Body of pancreas (tissue), 4 donors: ENCODE results near the gene ANKRD30B.
"Not testable (repeated sequence)": the region's sequence is repeated elsewhere in the genome, so short reads cannot be mapped to it uniquely, and the experiment has no call there.

Experiments used
- POLR2A ChIP-seq, 3 donors: fragments of 450-650 bp; IDR thresholded peaks; one replicate each; pipeline ENCODE4 v1.6.1; 2016; ENCODE audit warnings: antibody characterized with exemption in 3 of 3, mild to moderate bottlenecking in 2 of 3
- TF ChIP-seq, protein P1 (sequence below), 7 experiments: fragments of 450-650 bp in 4 of 7; fragments of 200-600 bp in 3 of 7; sonication (generic) in 3 of 7; IDR thresholded peaks; one replicate each; pipeline ENCODE4 v1.5.1; 2016 to 2019; ENCODE audit warnings: antibody characterized with exemption in 7 of 7

DNA sequence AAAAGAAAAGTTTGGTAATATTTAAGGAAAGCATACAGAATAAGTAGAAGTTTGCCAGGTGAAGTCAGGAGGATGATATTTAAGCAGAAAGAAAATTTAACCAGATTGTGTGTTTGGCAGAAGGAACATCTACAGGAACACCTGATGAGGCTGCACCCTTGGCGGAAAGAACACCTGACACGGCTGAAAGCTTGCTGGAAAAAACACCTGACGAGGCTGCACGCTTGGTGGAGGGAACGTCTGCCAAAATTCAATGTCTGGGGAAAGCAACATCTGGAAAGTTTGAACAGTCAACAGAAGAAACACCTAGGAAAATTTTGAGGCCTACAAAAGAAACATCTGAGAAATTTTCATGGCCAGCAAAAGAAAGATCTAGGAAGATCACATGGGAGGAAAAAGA lies 15.6 kb downstream of the ANKRD30B start:
- TF ChIP-seq, protein P1, sequence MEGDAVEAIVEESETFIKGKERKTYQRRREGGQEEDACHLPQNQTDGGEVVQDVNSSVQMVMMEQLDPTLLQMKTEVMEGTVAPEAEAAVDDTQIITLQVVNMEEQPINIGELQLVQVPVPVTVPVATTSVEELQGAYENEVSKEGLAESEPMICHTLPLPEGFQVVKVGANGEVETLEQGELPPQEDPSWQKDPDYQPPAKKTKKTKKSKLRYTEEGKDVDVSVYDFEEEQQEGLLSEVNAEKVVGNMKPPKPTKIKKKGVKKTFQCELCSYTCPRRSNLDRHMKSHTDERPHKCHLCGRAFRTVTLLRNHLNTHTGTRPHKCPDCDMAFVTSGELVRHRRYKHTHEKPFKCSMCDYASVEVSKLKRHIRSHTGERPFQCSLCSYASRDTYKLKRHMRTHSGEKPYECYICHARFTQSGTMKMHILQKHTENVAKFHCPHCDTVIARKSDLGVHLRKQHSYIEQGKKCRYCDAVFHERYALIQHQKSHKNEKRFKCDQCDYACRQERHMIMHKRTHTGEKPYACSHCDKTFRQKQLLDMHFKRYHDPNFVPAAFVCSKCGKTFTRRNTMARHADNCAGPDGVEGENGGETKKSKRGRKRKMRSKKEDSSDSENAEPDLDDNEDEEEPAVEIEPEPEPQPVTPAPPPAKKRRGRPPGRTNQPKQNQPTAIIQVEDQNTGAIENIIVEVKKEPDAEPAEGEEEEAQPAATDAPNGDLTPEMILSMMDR (IDR thresholded peaks at IDR 0.05): not testable (repeated sequence)
- not testable (repeated sequence) for TF ChIP-seq POLR2A (IDR thresholded peaks at IDR 0.05)
